ENCODE measurements around the gene KLHL42. TPM values are rescaled to one million over a fixed set of nuclear protein-coding genes. Genes with fewer than 3 reads are reported as not detected.
A peak's percentile ranks its signal among the peaks of the same experiment; 100 is the strongest.
"Not testable (repeated sequence)": the region's sequence is repeated elsewhere in the genome, so short reads cannot be mapped to it uniquely, and the experiment has no call there.

KLHL42 gene
- total RNA-seq, 2 donors from 2014 or later, result 15.3 to 17.3 TPM

DNA sequence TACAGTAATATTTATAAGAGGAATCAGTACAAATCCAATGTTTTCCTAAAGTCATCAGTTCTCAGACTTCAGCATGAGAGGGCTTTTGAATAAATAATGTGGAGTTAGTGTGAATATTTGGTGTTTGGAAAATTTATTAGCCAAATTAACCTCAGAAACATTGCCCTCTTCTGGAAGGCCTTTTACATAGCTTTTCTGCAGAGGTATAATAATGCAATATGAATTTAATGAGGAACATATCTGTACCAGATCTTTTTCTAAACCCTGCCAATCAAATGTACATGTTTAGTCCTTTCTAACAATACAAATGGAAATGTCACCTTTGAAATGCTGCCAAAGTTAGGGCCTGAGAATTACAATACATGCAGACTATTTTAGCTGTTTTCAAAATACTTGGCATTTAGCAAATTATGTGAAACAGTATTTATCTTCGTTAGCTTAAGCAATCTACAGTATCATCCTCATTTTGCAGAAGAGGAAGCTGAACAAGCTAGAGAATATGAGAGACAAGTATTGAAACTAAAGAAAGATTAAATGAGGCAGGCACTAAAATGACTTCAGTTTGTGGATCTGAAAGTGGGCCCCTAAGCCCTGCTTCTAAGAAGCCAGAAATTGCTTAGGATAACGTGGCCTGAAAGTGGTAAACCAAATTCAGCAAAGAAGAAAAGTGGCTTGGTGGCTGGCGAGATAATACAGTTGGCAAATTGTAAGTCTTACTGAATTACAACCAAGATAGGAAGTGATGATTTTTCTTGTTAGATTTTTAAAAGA is 60.4 kb downstream of the KLHL42 start:
- no peak for DNase-seq
- Mint-ChIP-seq H3K27me3 (peaks cover 4% of the 10 kb centered on the region), H3K27ac (no peak overlapping the region), H3K4me1 (no peaks in the 10 kb centered on the region), H3K4me3 (peak overlapping the region; percentile 5), H3K36me3 (ENCODE audit: low read depth) (no peaks in the 10 kb centered on the region)
- no peaks in the 10 kb centered on the region for H3K9me3 ChIP-seq (ENCODE audit: control insufficient read depth, low read length, poor library complexity, severe bottlenecking)
- ATAC-seq, result no peak

DNA sequence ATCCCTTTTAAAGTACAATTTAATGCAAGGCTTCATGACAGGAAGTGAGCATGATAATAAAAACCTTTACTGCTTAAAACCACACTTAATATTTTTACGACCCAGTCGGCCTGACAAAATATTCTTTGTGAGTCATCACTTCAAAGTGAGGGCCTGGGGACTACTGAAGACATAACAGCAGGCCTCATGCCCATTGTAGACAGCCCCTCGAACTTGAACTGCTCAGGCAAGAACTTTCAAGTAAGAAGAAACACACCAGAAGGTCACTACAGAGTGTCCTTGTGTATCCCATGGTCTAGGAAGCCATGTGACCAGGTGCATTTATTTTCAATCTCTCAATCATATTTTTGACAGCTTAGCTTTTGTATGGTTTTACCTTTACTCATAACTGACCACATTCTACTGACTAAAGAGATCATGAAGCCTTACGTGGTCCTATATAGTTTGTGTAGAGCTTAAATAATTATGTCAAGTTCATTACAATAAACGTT is 61.4 kb downstream of the KLHL42 start:
- H3K27me3 Mint-ChIP-seq, result peaks cover 4% of the 10 kb centered on the region
- H3K4me3 Mint-ChIP-seq, result no peak overlapping the region
- H3K36me3 Mint-ChIP-seq (ENCODE audit: low read depth), result no peaks in the 10 kb centered on the region
- no peak for ATAC-seq
- H3K9me3 ChIP-seq (ENCODE audit: control insufficient read depth, low read length, poor library complexity, severe bottlenecking), result no peaks in the 10 kb centered on the region
- H3K27ac Mint-ChIP-seq, result no peak overlapping the region
- H3K4me1 Mint-ChIP-seq, result no peaks in the 10 kb centered on the region
- DNase-seq, result no peak

GRCh38 chr12:27843714-27844245 is 63.7 kb downstream of the KLHL42 start:
- H3K9me3 ChIP-seq (ENCODE audit: control insufficient read depth, low read length, poor library complexity, severe bottlenecking), result no peaks in the 10 kb centered on the region
- DNase-seq, result no peak
- Mint-ChIP-seq H3K4me1 (no peaks in the 10 kb centered on the region), H3K36me3 (ENCODE audit: low read depth) (no peaks in the 10 kb centered on the region), H3K27me3 (peaks cover 14% of the 10 kb centered on the region), H3K27ac (no peak overlapping the region), H3K4me3 (no peak overlapping the region)
- ATAC-seq, result no peak

DNA sequence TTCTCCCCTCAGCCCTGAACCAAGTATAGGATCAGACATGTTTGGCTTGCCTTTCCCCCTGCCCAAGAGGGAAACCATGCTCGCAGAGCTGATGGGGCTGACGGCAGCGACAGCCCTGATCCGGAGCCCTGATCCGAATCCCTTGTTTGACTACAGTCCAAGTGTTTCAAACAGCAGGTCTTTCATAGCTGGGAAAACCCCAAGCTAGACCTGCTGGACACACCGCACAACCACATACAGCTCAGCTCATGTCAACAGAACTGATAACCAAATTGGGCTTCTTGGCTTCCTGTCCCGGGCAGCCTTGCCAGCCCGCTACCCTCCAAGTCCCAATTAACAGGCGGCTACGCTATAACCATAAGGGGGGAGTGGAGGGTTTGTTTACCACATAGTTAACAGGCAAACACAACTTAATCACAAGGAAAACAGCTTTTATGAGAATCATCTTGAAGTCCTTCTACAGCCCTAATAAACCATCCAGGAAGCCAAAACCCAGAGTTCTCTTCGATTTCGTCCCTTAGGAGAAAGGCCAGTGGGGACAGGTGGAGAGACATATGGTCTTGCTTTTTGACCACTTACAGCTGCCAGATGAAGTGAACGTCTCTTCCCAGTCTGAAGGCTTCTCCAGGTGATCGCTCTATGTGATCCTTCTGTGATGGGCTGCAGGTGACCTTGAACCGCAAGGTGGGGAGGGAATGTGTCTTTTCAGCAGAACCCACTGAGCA is 64.5 kb downstream of the KLHL42 start:
- Mint-ChIP-seq H3K4me3 (no peak overlapping the region), H3K27ac (no peak overlapping the region), H3K27me3 (peaks cover 14% of the 10 kb centered on the region), H3K36me3 (ENCODE audit: low read depth) (no peaks in the 10 kb centered on the region), H3K4me1 (no peaks in the 10 kb centered on the region)
- DNase-seq, result no peak
- no peak for ATAC-seq
- H3K9me3 ChIP-seq (ENCODE audit: control insufficient read depth, low read length, poor library complexity, severe bottlenecking), result no peaks in the 10 kb centered on the region

DNA sequence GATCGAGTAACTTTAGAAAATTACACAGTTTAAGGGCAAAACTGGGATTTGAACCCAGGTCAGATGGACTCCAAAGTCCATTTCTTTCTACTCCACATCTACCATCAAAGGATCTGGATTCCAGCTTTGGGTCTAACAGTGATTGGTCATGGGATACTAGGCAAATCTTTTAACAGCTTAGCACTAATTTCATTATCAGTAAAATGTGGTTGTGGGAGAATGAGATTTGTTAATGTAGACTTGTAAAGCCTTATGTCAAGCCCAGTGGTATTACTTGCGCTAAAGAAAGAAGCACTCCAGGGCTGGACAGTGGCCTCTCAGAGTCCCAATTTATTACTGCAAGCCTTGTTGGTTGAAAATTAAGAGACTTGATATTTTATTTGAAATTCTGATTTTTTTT is 65.2 kb downstream of the KLHL42 start:
- no peaks in the 10 kb centered on the region for H3K36me3 Mint-ChIP-seq (ENCODE audit: low read depth)
- no peaks in the 10 kb centered on the region for H3K4me1 Mint-ChIP-seq
- ATAC-seq (no peak), DNase-seq (no peak)
- H3K27me3 Mint-ChIP-seq, result peaks cover 14% of the 10 kb centered on the region
- H3K4me3 Mint-ChIP-seq, result no peak overlapping the region
- H3K9me3 ChIP-seq (ENCODE audit: control insufficient read depth, low read length, poor library complexity, severe bottlenecking), result no peaks in the 10 kb centered on the region
- H3K27ac Mint-ChIP-seq, result no peak overlapping the region

GRCh38 chr12:27845706-27846105 is 65.7 kb downstream of the KLHL42 start:
- not testable (repeated sequence) for H3K4me3 Mint-ChIP-seq; H3K27ac Mint-ChIP-seq; H3K9me3 ChIP-seq (ENCODE audit: control insufficient read depth, low read length, poor library complexity, severe bottlenecking); DNase-seq; H3K4me1 Mint-ChIP-seq; ATAC-seq; H3K36me3 Mint-ChIP-seq (ENCODE audit: low read depth)
- H3K27me3 Mint-ChIP-seq, result peaks cover 14% of the 10 kb centered on the region

DNA sequence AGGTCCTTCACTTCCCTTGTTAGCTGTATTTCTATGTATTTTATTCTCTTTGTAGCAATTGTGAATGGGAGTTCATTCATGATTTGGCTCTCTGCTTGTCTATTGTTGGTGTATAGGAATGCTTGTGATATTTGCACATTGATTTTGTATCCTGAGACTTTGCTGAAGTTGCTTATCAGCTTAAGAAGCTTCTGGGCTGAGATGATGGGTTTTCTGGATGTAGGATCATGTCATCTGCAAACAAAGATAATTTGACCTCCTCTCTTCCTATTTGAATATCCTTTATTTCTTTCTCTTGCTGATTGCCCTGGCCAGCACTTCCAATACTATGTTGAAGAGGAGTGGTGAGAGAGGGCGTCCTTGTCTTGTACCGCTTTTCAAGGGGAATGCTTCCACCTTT is 67.3 kb downstream of the KLHL42 start:
- DNase-seq; H3K36me3 Mint-ChIP-seq (ENCODE audit: low read depth); ATAC-seq; H3K27ac Mint-ChIP-seq; H3K4me3 Mint-ChIP-seq; H3K4me1 Mint-ChIP-seq; H3K9me3 ChIP-seq (ENCODE audit: control insufficient read depth, low read length, poor library complexity, severe bottlenecking): not testable (repeated sequence)
- H3K27me3 Mint-ChIP-seq, result peaks cover 14% of the 10 kb centered on the region

DNA sequence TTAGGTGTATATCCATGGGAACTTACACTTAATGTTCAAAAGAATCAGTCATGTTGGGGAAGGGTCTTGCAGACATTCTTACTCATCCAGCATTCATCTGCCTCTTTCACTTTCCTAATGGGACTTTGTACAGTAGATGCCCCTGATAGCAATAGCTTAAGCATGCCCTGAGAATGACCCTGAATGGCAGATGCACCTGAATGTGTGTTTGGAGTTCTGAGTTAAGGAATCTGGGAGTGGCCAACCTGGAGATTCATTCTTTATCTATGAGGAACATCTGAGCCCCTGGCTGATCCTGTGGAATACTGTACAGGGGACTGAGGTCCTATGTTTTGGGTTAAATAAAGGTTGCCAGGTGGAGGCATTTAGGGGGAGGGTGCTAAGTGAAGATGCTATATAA is 71.3 kb downstream of the KLHL42 start:
- H3K27ac Mint-ChIP-seq, result no peak overlapping the region

DNA sequence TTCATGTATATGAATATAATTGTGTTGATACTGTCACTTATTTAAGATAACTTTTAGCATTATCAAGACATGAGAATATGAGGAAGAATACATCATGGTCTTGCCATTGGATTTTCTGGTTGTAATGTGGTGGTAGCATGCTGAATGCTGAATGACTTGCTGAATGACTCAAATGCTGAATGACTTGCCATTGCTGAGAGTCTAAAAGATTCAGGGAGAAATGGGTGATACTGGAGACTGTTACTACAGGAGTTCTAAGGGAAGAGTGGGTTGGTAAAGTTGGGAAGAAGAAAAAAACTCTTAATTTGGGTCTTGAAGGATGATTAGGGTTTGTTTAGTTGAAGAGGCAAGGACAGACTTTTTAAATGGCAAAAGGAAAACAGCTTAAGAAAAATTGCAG is 72.1 kb downstream of the KLHL42 start:
- no peaks in the 10 kb centered on the region for H3K9me3 ChIP-seq (ENCODE audit: control insufficient read depth, low read length, poor library complexity, severe bottlenecking)
- no peak for DNase-seq
- Mint-ChIP-seq H3K27ac (no peak overlapping the region), H3K4me3 (no peak overlapping the region), H3K4me1 (no peaks in the 10 kb centered on the region), H3K27me3 (peaks cover 10% of the 10 kb centered on the region), H3K36me3 (ENCODE audit: low read depth) (no peaks in the 10 kb centered on the region)
- ATAC-seq, result no peak

More for the DNA sequence above, 71.3 kb downstream of the KLHL42 start:
- no peak for DNase-seq
- no peaks in the 10 kb centered on the region for H3K4me1 Mint-ChIP-seq
- H3K4me3 Mint-ChIP-seq, result no peak overlapping the region
- ATAC-seq, result no peak
- no peaks in the 10 kb centered on the region for H3K9me3 ChIP-seq (ENCODE audit: control insufficient read depth, low read length, poor library complexity, severe bottlenecking)
- no peaks in the 10 kb centered on the region for H3K36me3 Mint-ChIP-seq (ENCODE audit: low read depth)
- peaks cover 10% of the 10 kb centered on the region for H3K27me3 Mint-ChIP-seq

Other genes with a start within 250 kb of the KLHL42 start
- not detected for gene REP15, start 83.8 kb upstream of the KLHL42 start, total RNA-seq
- 10 to 100 TPM; 17.2 to 24.8 TPM for gene MRPS35, start 69.4 kb upstream of the KLHL42 start, total RNA-seq
- not detected for gene MANSC4, start within 50 bp of the KLHL42 start, total RNA-seq
- not detected for gene PTHLH, start 192.5 kb downstream of the KLHL42 start, total RNA-seq